Neuronal stem cell (in vitro differentiated cells): ENCODE results near the gene BCL2.

Source experiments
- DNase-seq: peaks from one replicate; pipeline ENCODE4 v3.0.0-alpha.2; 2013; ENCODE audit warnings: low spot score
- H2AFZ ChIP-seq: one replicate; pipeline ENCODE4 v1.6.1; 2013; ENCODE audit warnings: mild to moderate bottlenecking, low read length, inconsistent platforms
- H2AK5ac ChIP-seq: 2 replicates; pipeline ENCODE4 v1.6.1; 2013; ENCODE audit warnings: low read depth, mild to moderate bottlenecking, inconsistent platforms, low read length, moderate library complexity, mixed read lengths
- H2BK120ac ChIP-seq: 2 replicates; pipeline ENCODE4 v1.6.1; 2013; ENCODE audit warnings: low read depth, mild to moderate bottlenecking, inconsistent platforms, low read length, moderate library complexity, mixed read lengths
- H2BK12ac ChIP-seq: one replicate; pipeline ENCODE4 v1.6.1; 2013; ENCODE audit warnings: low read length, inconsistent platforms
- H2BK15ac ChIP-seq: 2 replicates; pipeline ENCODE4 v1.6.1; 2013; ENCODE audit warnings: mild to moderate bottlenecking, low read length, inconsistent platforms, mixed read lengths
- H2BK5ac ChIP-seq: one replicate; pipeline ENCODE4 v1.6.1; 2013; ENCODE audit warnings: inconsistent platforms, mild to moderate bottlenecking, low read length, moderate library complexity
- H3K14ac ChIP-seq: one replicate; pipeline ENCODE4 v1.6.1; 2013; ENCODE audit warnings: low read length, inconsistent platforms
- H3K18ac ChIP-seq: 2 replicates; pipeline ENCODE4 v1.6.1; 2013; ENCODE audit warnings: low read length, inconsistent platforms
- H3K23ac ChIP-seq: 2 replicates; pipeline ENCODE4 v1.6.1; 2013; ENCODE audit warnings: low read depth, mild to moderate bottlenecking, mixed read lengths, low read length, inconsistent platforms; ENCODE audit not compliant: poor library complexity
- H3K27ac ChIP-seq: replicated peaks from 3 replicates; pipeline ENCODE4 v1.5.1; 2013; ENCODE audit warnings: low read length, inconsistent platforms
- H3K27me3 ChIP-seq, 3 experiments: 2 replicates each; pipeline ENCODE4 v1.6.1; 2013; ENCODE audit warnings: low read length in 3 of 3, mild to moderate bottlenecking in 2 of 3, inconsistent platforms in 1 of 3, low read depth in 1 of 3, mixed read lengths in 1 of 3, moderate library complexity in 1 of 3; ENCODE audit not compliant: control insufficient read depth in 3 of 3, insufficient read depth in 3 of 3
- H3K36me3 ChIP-seq, 2 donors: replicated peaks in 1 of 2; 2 replicates each; pipeline ENCODE4 v1.6.1; 2013; ENCODE audit warnings: low read length in 2 of 2; ENCODE audit not compliant: control insufficient read depth in 2 of 2, insufficient read depth in 2 of 2
- H3K4ac ChIP-seq: 2 replicates; pipeline ENCODE4 v1.6.1; 2013; ENCODE audit warnings: inconsistent platforms, mild to moderate bottlenecking, low read length, moderate library complexity
- H3K4me1 ChIP-seq, 2 donors: 1 replicate in 1 of 2; 2 replicates in 1 of 2; pipeline ENCODE4 v1.6.1; 2013; ENCODE audit warnings: low read length in 2 of 2, low read depth in 1 of 2; ENCODE audit not compliant: control insufficient read depth in 2 of 2, insufficient read depth in 1 of 2
- H3K4me2 ChIP-seq: one replicate; pipeline ENCODE4 v1.6.1; 2013; ENCODE audit warnings: mild to moderate bottlenecking, low read length, inconsistent platforms; ENCODE audit not compliant: insufficient read depth, poor library complexity, severe bottlenecking
- H3K4me3 ChIP-seq, 2 donors: 2 replicates each; pipeline ENCODE4 v1.5.1; 2013; ENCODE audit warnings: low read length in 2 of 2, mild to moderate bottlenecking in 2 of 2, inconsistent platforms in 1 of 2, moderate library complexity in 1 of 2
- H3K79me1 ChIP-seq: one replicate; pipeline ENCODE4 v1.6.1; 2013; ENCODE audit warnings: low read depth, mild to moderate bottlenecking, inconsistent platforms, low read length, moderate library complexity
- H3K9ac ChIP-seq: one replicate; pipeline ENCODE4 v1.6.1; 2013; ENCODE audit warnings: mild to moderate bottlenecking, low read depth, low read length, inconsistent platforms; ENCODE audit not compliant: poor library complexity
- H3K9me3 ChIP-seq, 2 donors: replicated peaks in 1 of 2; 2 replicates each; pipeline versions ENCODE3 to v1.6.1; 2013; ENCODE audit warnings: low read length in 2 of 2, mild to moderate bottlenecking in 2 of 2, inconsistent platforms in 1 of 2, low read depth in 1 of 2, mixed read lengths in 1 of 2, moderate library complexity in 1 of 2; ENCODE audit not compliant: control insufficient read depth in 2 of 2, insufficient read depth in 1 of 2
- H4K8ac ChIP-seq: one replicate; pipeline ENCODE4 v1.6.1; 2013; ENCODE audit warnings: low read depth, mild to moderate bottlenecking, inconsistent platforms, low read length, moderate library complexity
- H4K91ac ChIP-seq: one replicate; pipeline ENCODE4 v1.6.1; 2013; ENCODE audit warnings: low read length, low read depth, mild to moderate bottlenecking, inconsistent platforms; ENCODE audit not compliant: poor library complexity
- WGBS, 2 donors: extraction: QIAGEN DNeasy Blood & Tissue Kit; methylation state at CpG; one replicate each; pipeline ENCODE4 v1.1.7; 2013; ENCODE audit warnings: missing lambda C conversion rate in 2 of 2, mixed read lengths in 1 of 2; ENCODE audit not compliant: insufficient read length in 2 of 2, insufficient replicate concordance in 1 of 2; ENCODE audit errors: extremely low coverage in 2 of 2; 5-methylcytosine and 5-hydroxymethylcytosine counted together

BCL2 gene

DNA sequence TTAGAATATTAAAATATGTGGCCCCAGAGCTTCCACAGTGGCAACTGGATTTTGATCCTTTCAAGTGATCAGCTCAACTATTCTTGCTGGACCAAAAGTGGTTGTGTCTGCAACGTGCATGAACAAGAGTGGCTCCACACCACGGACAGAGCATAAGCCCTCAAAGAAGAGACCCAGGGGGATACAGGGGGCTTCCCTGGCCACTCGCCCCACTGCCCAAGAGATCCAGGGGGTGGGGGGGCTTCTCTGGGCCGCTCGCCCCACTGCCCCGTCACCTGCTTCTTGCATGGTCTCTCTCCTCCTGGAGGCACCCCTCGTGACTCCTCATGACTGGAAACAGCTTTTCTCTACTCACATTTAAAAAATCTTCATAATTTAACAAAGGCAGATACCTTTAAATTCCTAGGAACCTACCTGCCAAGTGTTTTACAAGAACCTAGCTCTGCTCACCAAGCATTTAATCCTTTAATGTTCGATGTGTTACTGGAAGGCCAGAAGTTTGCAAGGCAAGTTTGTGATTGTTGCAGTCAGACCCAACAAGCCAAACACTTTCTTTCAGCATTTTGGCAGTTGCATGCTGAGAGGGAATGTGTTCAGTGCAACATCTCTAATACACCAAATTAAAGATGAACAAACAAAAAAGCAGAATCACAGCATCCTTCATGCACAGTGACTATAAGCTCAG, 174.3 kb downstream of the BCL2 start:
- no peaks in the 10 kb centered on the region for H3K36me3 ChIP-seq
- no peaks in the 10 kb centered on the region for H3K27me3 ChIP-seq
- H2BK12ac ChIP-seq: no peak overlapping the region
- no peak overlapping the region for H2BK15ac ChIP-seq
- no peak for DNase-seq
- no peak overlapping the region for H3K14ac ChIP-seq
- H3K18ac ChIP-seq: no peak overlapping the region
- no peak overlapping the region for H3K23ac ChIP-seq
- H2AFZ ChIP-seq: no peak overlapping the region
- H3K4ac ChIP-seq: no peak overlapping the region
- H4K91ac ChIP-seq: no peak overlapping the region
- H3K4me2 ChIP-seq: no peak overlapping the region
- no peak overlapping the region for H2BK5ac ChIP-seq
- H2BK120ac ChIP-seq: no peak overlapping the region
- H3K4me3 ChIP-seq: no peak overlapping the region
- no CpG with 5 or more reads among the region's 8 CpGs for WGBS, 2 donors
- H2AK5ac ChIP-seq: no peak overlapping the region
- H3K4me1 ChIP-seq: peaks cover 0 to 11% of the 10 kb centered on the region in 2 donors
- no peaks in the 10 kb centered on the region for H3K79me1 ChIP-seq
- H3K9me3 ChIP-seq: no peaks in the 10 kb centered on the region
- no peak overlapping the region for H3K27ac ChIP-seq
- H4K8ac ChIP-seq: no peak overlapping the region
- H3K9ac ChIP-seq: no peak overlapping the region

DNA sequence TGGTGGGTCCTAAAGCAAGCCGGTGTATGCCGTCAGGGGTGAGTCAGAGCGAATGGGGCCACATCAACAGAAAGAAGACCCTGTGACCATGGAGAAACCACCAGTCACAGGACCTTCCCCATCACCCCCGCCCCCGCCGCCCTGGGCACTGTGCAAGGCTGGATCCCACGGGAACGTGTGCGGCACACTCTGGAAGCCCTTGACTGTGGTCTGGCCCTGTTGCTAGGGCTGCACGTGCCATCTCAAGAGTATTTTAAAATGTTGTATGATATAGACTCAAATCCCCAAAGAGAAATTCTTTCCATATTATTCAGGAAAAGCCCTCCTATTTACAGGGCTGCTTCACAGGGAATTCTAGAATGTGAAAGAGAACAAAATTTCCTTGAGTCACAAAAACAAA, 174.8 kb downstream of the BCL2 start:
- Histone ChIP-seq H2BK5ac (no peak overlapping the region), H3K4me3 (no peak overlapping the region), H3K27me3 (no peaks in the 10 kb centered on the region), H2AFZ (no peak overlapping the region), H3K4me2 (no peak overlapping the region), H4K91ac (no peak overlapping the region), H3K23ac (no peak overlapping the region), H3K4me1 (peaks cover 0 to 11% of the 10 kb centered on the region in 2 donors), H2AK5ac (no peak overlapping the region), H2BK120ac (no peak overlapping the region), H2BK15ac (no peak overlapping the region), H4K8ac (no peak overlapping the region), H3K27ac (no peak overlapping the region), H3K4ac (no peak overlapping the region), H2BK12ac (no peak overlapping the region), H3K9me3 (no peaks in the 10 kb centered on the region), H3K14ac (no peak overlapping the region), H3K18ac (no peak overlapping the region), H3K79me1 (no peaks in the 10 kb centered on the region), H3K9ac (no peak overlapping the region), H3K36me3 (no peaks in the 10 kb centered on the region)
- no peak for DNase-seq
- no CpG with 5 or more reads among the region's 10 CpGs for WGBS, 2 donors

DNA sequence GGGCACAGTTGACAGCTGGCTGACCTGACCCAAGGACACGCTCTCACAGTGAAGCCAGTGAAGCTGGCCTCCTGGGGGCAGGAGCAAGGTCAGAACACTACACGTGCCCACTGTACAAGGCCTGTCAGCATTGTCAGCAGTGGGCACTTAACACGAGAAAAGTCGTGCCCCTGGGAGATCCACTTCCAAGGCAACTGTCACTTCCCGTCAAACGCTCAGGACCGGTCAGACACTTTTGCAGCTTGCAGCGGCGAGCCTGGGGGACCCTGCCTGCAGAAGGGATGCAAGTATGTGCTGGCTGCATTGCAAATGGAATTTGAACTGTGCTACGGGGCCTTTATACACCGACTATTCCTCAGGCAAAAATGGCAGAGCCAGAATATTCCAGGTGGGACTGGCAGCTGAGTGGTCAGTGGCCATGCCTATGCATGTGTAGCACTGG, 176.2 kb downstream of the BCL2 start:
- Histone ChIP-seq H3K27me3 (no peaks in the 10 kb centered on the region), H3K4me3 (no peak overlapping the region), H3K9ac (no peak overlapping the region), H2AK5ac (no peak overlapping the region), H3K36me3 (no peaks in the 10 kb centered on the region), H3K4me2 (no peak overlapping the region), H3K9me3 (no peaks in the 10 kb centered on the region), H2BK5ac (no peak overlapping the region), H3K4ac (no peak overlapping the region), H3K27ac (no peak overlapping the region), H3K79me1 (no peaks in the 10 kb centered on the region), H2BK15ac (no peak overlapping the region), H4K91ac (no peak overlapping the region), H3K23ac (no peak overlapping the region), H2AFZ (no peak overlapping the region), H4K8ac (no peak overlapping the region), H3K4me1 (peaks cover 6 to 11% of the 10 kb centered on the region in 2 donors), H2BK120ac (no peak overlapping the region), H3K14ac (peak overlapping the region; percentile 11), H3K18ac (peak overlapping the region; percentile 79), H2BK12ac (no peak overlapping the region)
- no peak for DNase-seq
- no CpG with 5 or more reads among the region's 11 CpGs for WGBS, 2 donors

DNA sequence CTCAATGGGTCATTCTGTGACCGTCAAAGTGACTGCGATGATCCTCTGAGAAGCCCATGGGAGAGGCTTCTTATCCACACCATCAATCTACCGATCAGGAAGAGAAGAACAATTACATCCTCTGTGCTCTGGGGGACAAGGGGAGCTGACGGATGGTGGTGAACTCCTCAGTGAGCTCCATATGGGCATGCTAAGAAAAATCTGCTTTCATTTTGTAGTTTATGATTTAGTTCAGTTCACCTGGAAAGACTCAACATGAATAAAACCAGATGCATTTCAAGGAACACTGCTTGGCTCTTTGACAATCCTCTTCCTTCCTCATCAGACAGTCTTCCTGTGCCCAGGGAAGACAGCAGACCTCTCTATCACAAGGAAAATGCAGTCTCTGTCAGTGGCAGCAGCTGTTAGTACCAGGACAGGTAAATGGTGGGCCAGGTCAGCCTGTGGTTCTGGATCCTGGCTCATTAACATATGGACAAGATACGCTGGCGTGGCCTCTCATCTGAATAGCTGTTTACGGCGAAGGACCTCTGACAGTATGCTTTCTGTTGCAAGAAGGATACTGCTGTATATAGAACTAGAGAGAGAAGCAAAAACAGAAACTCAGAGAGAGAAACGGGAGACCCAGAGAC, 176.9 kb downstream of the BCL2 start:
- Histone ChIP-seq H4K91ac (no peak overlapping the region), H3K4me2 (no peak overlapping the region)

More for the DNA sequence above, 176.9 kb downstream of the BCL2 start:
- H2BK15ac ChIP-seq: no peak overlapping the region
- no peak overlapping the region for H3K23ac ChIP-seq
- no CpG with 5 or more reads among the region's 9 CpGs for WGBS, 2 donors
- H3K79me1 ChIP-seq: no peaks in the 10 kb centered on the region
- H2BK120ac ChIP-seq: no peak overlapping the region
- H3K4me1 ChIP-seq: peaks cover 10 to 11% of the 10 kb centered on the region in 2 donors
- no peaks in the 10 kb centered on the region for H3K9me3 ChIP-seq
- no peak overlapping the region for H3K4me3 ChIP-seq
- no peak overlapping the region for H3K14ac ChIP-seq
- no peak overlapping the region for H2AK5ac ChIP-seq
- no peak overlapping the region for H2BK5ac ChIP-seq
- no peaks in the 10 kb centered on the region for H3K27me3 ChIP-seq
- H3K4ac ChIP-seq: no peak overlapping the region
- no peak for DNase-seq
- no peak overlapping the region for H4K8ac ChIP-seq
- H2AFZ ChIP-seq: no peak overlapping the region
- no peak overlapping the region for H3K27ac ChIP-seq
- no peak overlapping the region for H2BK12ac ChIP-seq
- no peak overlapping the region for H3K9ac ChIP-seq
- H3K18ac ChIP-seq: no peak overlapping the region
- H3K36me3 ChIP-seq: no peaks in the 10 kb centered on the region
